ENCODE data around the gene MMP10. TPM values are rescaled to one million over a fixed set of nuclear protein-coding genes. Genes with fewer than 3 reads are reported as not detected.
"Not testable (repeated sequence)": the region's sequence is repeated elsewhere in the genome, so short reads cannot be mapped to it uniquely, and the experiment has no call there.

MMP10 gene
- total and polyA plus RNA-seq, 7 experiments from 2014 or later: not detected

DNA sequence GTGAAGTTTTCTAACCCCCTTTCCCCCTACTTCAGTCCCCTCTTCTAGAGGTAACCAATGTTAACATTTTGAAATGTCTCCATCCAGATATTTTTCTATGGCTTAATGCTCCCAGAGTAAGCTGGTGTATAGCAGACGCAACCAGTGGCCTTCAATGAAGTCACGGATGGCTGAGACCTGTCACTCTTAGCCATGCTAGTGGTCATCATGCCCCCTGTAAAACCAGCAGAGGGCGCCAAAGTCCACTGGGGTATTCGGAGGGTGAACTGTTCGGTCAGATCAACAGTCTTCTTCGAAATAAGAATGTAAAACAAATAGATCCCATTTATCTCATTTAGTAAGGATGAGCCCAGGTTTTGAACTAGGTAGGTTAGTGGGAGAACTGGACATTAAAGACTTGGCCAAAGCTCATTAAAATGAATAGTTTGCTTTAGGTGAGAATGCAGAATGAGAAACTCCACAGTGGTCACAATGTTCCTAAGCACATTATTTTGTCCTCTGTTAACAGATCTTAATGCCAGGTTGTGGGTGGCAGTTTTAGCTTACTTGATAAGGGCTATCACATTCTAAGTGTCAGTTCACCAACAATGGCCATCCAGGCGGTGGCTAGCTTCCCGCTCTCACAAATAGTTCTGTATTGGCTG is 47.1 kb downstream of the MMP10 start:
- no peak overlapping the region for H3K4me3 Mint-ChIP-seq
- H3K9me3 Mint-ChIP-seq: peaks cover 0 to 5% (median 0%) of the 10 kb centered on the region in 11 donors
- intact Hi-C loops (cut with micrococcal nuclease): loop anchor here in 1 of 2 donors (1.0 to 2.0 kb wide), 2 partner anchors 208 to 321 kb away; no protein-coding TSS in a partner anchor
- no peaks in the 10 kb centered on the region for H3K36me3 ChIP-seq (ENCODE audit: control insufficient read depth in 2 of 3, insufficient read depth in 3 of 3, low read length in 3 of 3)
- H3K27me3 ChIP-seq (ENCODE audit: control insufficient read depth in 2 of 2, insufficient read depth in 2 of 2, low read length in 2 of 2): peaks cover 0 to 3% of the 10 kb centered on the region in 2 donors
- H3K36me3 Mint-ChIP-seq: no peaks in the 10 kb centered on the region
- H3K9me3 ChIP-seq (ENCODE audit: control insufficient read depth in 2 of 3, low read length in 3 of 3): no peaks in the 10 kb centered on the region
- ATAC-seq (peak; percentile 66), DNase-seq (peak in 1 of 9 donors; percentile 45)
- H3K27ac Mint-ChIP-seq: no peak overlapping the region
- peaks cover 18 to 38% (median 28%) of the 10 kb centered on the region in 5 donors for H3K27me3 Mint-ChIP-seq
- CTCF ChIA-PET: no interaction called here
- H3K4me3 ChIP-seq (ENCODE audit: low read length): no peak overlapping the region
- no peak overlapping the region for H3K27ac ChIP-seq (ENCODE audit: low read depth, low read length)
- no peaks in the 10 kb centered on the region for H3K4me1 ChIP-seq (ENCODE audit: control insufficient read depth in 2 of 2, insufficient read depth in 2 of 2, low read length in 2 of 2)
- POLR2A ChIA-PET: no interaction called here
- H3K4me1 Mint-ChIP-seq: no peaks in the 10 kb centered on the region

DNA sequence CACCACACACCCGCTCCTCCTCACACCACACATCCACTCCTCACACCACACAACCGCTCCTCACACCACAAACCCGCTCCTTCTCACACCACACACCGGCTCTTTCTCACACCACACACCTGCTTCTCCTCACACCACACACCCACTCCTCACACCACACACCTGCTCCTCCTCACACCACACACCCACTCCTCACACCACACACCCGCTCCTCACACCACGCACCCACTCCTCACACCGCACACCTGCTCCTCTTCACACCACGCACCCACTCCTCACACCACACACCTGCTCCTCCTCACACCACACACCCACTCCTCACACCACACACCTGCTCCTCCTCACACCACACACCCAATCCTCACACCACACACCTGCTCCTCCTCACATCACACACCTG is 49.5 kb downstream of the MMP10 start:
- H3K4me3 Mint-ChIP-seq; H3K36me3 ChIP-seq (ENCODE audit: control insufficient read depth in 2 of 3, insufficient read depth in 3 of 3, low read length in 3 of 3); H3K4me3 ChIP-seq (ENCODE audit: low read length); H3K4me1 Mint-ChIP-seq; H3K27me3 ChIP-seq (ENCODE audit: control insufficient read depth in 2 of 2, insufficient read depth in 2 of 2, low read length in 2 of 2); H3K4me1 ChIP-seq (ENCODE audit: control insufficient read depth in 2 of 2, insufficient read depth in 2 of 2, low read length in 2 of 2); CTCF ChIA-PET; H3K9me3 ChIP-seq (ENCODE audit: control insufficient read depth in 2 of 3, low read length in 3 of 3); H3K27ac ChIP-seq (ENCODE audit: low read depth, low read length); H3K36me3 Mint-ChIP-seq; H3K9me3 Mint-ChIP-seq; POLR2A ChIA-PET; intact Hi-C loops (cut with micrococcal nuclease); DNase-seq; ATAC-seq; H3K27ac Mint-ChIP-seq: not testable (repeated sequence)
- peaks cover 11 to 24% (median 19%) of the 10 kb centered on the region in 5 donors for H3K27me3 Mint-ChIP-seq

DNA sequence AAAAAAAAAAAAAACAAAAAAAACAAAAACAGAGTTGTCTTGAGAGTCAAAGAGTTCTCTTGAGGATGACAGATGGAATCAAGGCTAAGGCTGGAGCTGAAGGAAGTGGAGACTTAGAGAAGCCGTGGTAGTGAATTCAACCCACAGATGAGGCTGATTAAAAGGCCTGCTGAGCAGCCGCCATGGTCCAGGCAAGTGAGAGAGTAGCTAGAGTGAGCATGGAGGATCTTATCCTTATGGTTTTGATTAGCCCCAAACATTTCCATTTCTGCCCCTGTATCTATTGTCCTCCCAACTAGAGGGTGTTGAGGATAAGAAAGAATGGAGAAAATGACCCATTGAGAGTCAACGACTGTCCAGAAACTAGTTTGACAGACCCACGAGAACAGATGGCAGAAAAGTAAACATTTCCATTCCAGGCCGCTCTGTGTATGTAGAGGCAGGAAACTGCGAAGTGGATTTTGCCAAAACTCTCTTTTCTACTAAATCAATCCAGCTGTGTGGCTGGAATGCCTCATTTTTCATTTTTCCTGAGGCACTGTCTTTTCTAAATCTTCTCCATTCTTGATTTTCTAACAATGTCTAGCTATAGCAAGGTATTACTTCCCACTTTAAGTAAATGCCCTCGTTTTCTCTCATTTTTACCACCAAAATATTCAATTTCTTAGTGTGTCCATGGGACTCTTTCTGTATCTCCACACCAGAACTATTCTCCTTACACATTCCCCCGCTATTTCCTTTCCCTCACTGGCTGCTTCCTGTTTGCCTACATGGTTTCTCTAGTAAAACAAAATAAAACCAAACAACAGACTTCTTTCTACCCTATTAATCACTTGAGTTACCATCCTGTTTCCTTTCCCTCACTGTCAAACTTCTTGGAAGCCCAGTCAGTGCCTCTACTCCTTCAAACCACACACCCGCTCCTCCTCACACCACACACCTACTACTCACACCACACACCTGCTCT is 50.3 kb downstream of the MMP10 start:
- H3K36me3 ChIP-seq (ENCODE audit: control insufficient read depth in 2 of 3, insufficient read depth in 3 of 3, low read length in 3 of 3): no peaks in the 10 kb centered on the region
- ATAC-seq (no peak), DNase-seq (no peak)
- H3K27ac ChIP-seq (ENCODE audit: low read depth, low read length): no peak overlapping the region
- H3K9me3 Mint-ChIP-seq: peaks cover 0 to 5% (median 0%) of the 10 kb centered on the region in 11 donors
- H3K27ac Mint-ChIP-seq: no peak overlapping the region
- CTCF ChIA-PET: no interaction called here
- H3K27me3 Mint-ChIP-seq: peaks cover 9 to 16% (median 12%) of the 10 kb centered on the region in 5 donors
- peaks cover 0 to 4% (median 0%) of the 10 kb centered on the region in 7 donors for H3K4me1 Mint-ChIP-seq
- no peak overlapping the region for H3K4me3 Mint-ChIP-seq
- H3K4me1 ChIP-seq (ENCODE audit: control insufficient read depth in 2 of 2, insufficient read depth in 2 of 2, low read length in 2 of 2): no peaks in the 10 kb centered on the region
- H3K9me3 ChIP-seq (ENCODE audit: control insufficient read depth in 2 of 3, low read length in 3 of 3): no peaks in the 10 kb centered on the region
- intact Hi-C loops (cut with micrococcal nuclease): no loop called here
- no peak overlapping the region for H3K4me3 ChIP-seq (ENCODE audit: low read length)
- no peaks in the 10 kb centered on the region for H3K27me3 ChIP-seq (ENCODE audit: control insufficient read depth in 2 of 2, insufficient read depth in 2 of 2, low read length in 2 of 2)
- POLR2A ChIA-PET: no interaction called here
- no peaks in the 10 kb centered on the region for H3K36me3 Mint-ChIP-seq

DNA sequence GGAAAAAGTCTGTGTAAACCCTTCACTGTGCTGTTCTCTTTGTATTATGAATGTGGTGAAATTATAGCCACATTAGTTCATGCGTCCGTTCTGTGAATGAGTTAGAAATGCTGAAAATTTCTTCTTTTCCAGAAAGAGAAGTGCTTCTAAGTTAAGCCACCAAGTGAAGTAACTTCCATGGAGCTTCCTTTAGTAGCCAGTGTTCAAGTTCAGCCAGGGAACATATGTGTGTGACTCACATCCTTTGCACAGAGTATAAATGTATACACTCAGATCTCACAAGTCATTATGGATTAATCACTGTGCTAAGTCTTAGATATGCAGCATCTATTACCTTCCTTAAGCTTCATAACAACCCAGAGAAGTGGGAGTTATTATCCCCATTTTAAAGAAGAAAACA is 52.5 kb downstream of the MMP10 start:
- DNase-seq (no peak), ATAC-seq (peak; percentile 91)
- H3K4me1 ChIP-seq (ENCODE audit: control insufficient read depth in 2 of 2, insufficient read depth in 2 of 2, low read length in 2 of 2): no peaks in the 10 kb centered on the region
- no peaks in the 10 kb centered on the region for H3K9me3 ChIP-seq (ENCODE audit: control insufficient read depth in 2 of 3, low read length in 3 of 3)
- intact Hi-C loops (cut with micrococcal nuclease): no loop called here
- H3K27ac Mint-ChIP-seq: no peak overlapping the region
- H3K9me3 Mint-ChIP-seq: peaks cover 0 to 5% (median 0%) of the 10 kb centered on the region in 11 donors
- no peaks in the 10 kb centered on the region for H3K36me3 Mint-ChIP-seq
- H3K27me3 Mint-ChIP-seq: peaks cover 0 to 6% (median 0%) of the 10 kb centered on the region in 5 donors
- ChIA-PET POLR2A (no interaction called here), CTCF (no interaction called here)
- peaks cover 0 to 4% (median 0%) of the 10 kb centered on the region in 7 donors for H3K4me1 Mint-ChIP-seq
- no peak overlapping the region for H3K4me3 ChIP-seq (ENCODE audit: low read length)
- no peak overlapping the region for H3K4me3 Mint-ChIP-seq
- H3K27me3 ChIP-seq (ENCODE audit: control insufficient read depth in 2 of 2, insufficient read depth in 2 of 2, low read length in 2 of 2): no peaks in the 10 kb centered on the region
- no peak overlapping the region for H3K27ac ChIP-seq (ENCODE audit: low read depth, low read length)
- no peaks in the 10 kb centered on the region for H3K36me3 ChIP-seq (ENCODE audit: control insufficient read depth in 2 of 3, insufficient read depth in 3 of 3, low read length in 3 of 3)

- no peak within 1 kb of the TSS for H3K27ac Mint-ChIP-seq
- peaks cover 0 to 13% (median 7%) of the 10 kb centered on the region in 5 donors for H3K27me3 Mint-ChIP-seq
- no peaks in the 10 kb centered on the region for H3K36me3 Mint-ChIP-seq
- Histone ChIP-seq H3K9me3 (ENCODE audit: control insufficient read depth in 2 of 3, low read length in 3 of 3) (no peaks in the 10 kb centered on the region), H3K36me3 (ENCODE audit: control insufficient read depth in 2 of 3, insufficient read depth in 3 of 3, low read length in 3 of 3) (no peaks in the 10 kb centered on the region), H3K4me1 (ENCODE audit: control insufficient read depth in 2 of 2, insufficient read depth in 2 of 2, low read length in 2 of 2) (no peaks in the 10 kb centered on the region), H3K27me3 (ENCODE audit: control insufficient read depth in 2 of 2, insufficient read depth in 2 of 2, low read length in 2 of 2) (no peaks in the 10 kb centered on the region), H3K27ac (ENCODE audit: low read depth, low read length) (no peak within 1 kb of the TSS), H3K4me3 (ENCODE audit: low read length) (no peak within 1 kb of the TSS)
- H3K9me3 Mint-ChIP-seq: peaks cover 0 to 7% (median 0%) of the 10 kb centered on the region in 11 donors
- ATAC-seq (no peak), DNase-seq (no peak)
- CTCF ChIA-PET: no interaction called here
- H3K4me1 Mint-ChIP-seq: peaks cover 0 to 4% (median 0%) of the 10 kb centered on the region in 7 donors
- POLR2A ChIA-PET: no interaction called here
- intact Hi-C loops (cut with micrococcal nuclease): no loop called here
- no peak within 1 kb of the TSS for H3K4me3 Mint-ChIP-seq
Observed at GRCh38 chr11:102724904-102725500, 55.4 kb downstream of the MMP10 start, which contains the start of gene MMP8. MMP8 (minus strand) TSS chr11:102724954; CDS start chr11:102724855, 99 bp downstream.

DNA sequence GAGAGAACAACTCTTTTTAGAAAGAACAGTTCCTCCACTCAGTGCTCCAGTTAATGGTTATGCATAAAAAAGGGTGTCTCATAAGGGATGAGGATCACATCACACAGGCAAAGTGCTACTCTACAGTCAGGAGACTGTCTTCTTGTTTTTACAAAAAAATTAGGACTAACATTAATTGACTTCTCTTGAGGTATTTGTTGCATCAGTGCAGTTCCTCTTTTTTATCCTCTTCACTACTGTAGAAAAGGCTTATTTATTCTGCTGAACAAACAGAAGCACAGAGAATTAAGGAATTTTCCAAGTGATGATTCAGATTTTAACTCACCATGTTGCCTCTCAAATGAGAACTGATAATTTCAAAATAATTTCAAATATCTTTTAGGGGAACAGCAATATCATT is 57.6 kb downstream of the MMP10 start:
- H3K4me1 Mint-ChIP-seq: peaks cover 0 to 4% (median 0%) of the 10 kb centered on the region in 7 donors
- ChIA-PET CTCF (no interaction called here), POLR2A (no interaction called here)
- intact Hi-C loops (cut with micrococcal nuclease): no loop called here
- Histone ChIP-seq H3K27me3 (ENCODE audit: control insufficient read depth in 2 of 2, insufficient read depth in 2 of 2, low read length in 2 of 2) (no peaks in the 10 kb centered on the region), H3K9me3 (ENCODE audit: control insufficient read depth in 2 of 3, low read length in 3 of 3) (no peaks in the 10 kb centered on the region), H3K36me3 (ENCODE audit: control insufficient read depth in 2 of 3, insufficient read depth in 3 of 3, low read length in 3 of 3) (no peaks in the 10 kb centered on the region), H3K27ac (ENCODE audit: low read depth, low read length) (no peak overlapping the region), H3K4me3 (ENCODE audit: low read length) (no peak overlapping the region), H3K4me1 (ENCODE audit: control insufficient read depth in 2 of 2, insufficient read depth in 2 of 2, low read length in 2 of 2) (no peaks in the 10 kb centered on the region)
- no peaks in the 10 kb centered on the region for H3K36me3 Mint-ChIP-seq
- no peak overlapping the region for H3K27ac Mint-ChIP-seq
- H3K4me3 Mint-ChIP-seq: no peak overlapping the region
- DNase-seq (no peak), ATAC-seq (peak; percentile 63)
- H3K27me3 Mint-ChIP-seq: peaks cover 5 to 19% (median 9%) of the 10 kb centered on the region in 5 donors
- peaks cover 0 to 7% (median 0%) of the 10 kb centered on the region in 11 donors for H3K9me3 Mint-ChIP-seq

Data from naive thymus-derived CD4-positive, alpha-beta T cell (primary cell).